IMR-90 (cell line): Measurements from ENCODE around the gene MAPK1.

Source experiments
- CEBPB ChIP-seq: IDR thresholded peaks from 2 replicates; pipeline ENCODE4 v1.6.1; 2012; ENCODE audit warnings: low read depth, low read length, improper control_type of control experiment
- CHD1 ChIP-seq: IDR thresholded peaks from 2 replicates; pipeline ENCODE4 v1.6.1; 2012; ENCODE audit warnings: low read depth, low read length, improper control_type of control experiment
- CTCF ChIP-seq: conservative IDR thresholded peaks from 2 replicates; pipeline ENCODE4 v1.5.1; 2012; ENCODE audit warnings: mild to moderate bottlenecking, low read depth, low read length, improper control_type of control experiment
- FOS ChIP-seq: fragments of 150-350 bp; IDR thresholded peaks from 2 replicates; pipeline ENCODE4 v1.6.1; 2016; ENCODE audit warnings: low read depth, low read length
- MAFK ChIP-seq: IDR thresholded peaks from 2 replicates; pipeline ENCODE4 v1.6.1; 2012; ENCODE audit warnings: low read depth, low read length, improper control_type of control experiment
- MXI1 ChIP-seq: IDR thresholded peaks from 2 replicates; pipeline ENCODE4 v1.6.1; 2012; ENCODE audit warnings: low read depth, mild to moderate bottlenecking, low read length, moderate library complexity, borderline replicate concordance
- NFE2L2 ChIP-seq: fragments of 150-350 bp; IDR thresholded peaks from 2 replicates; pipeline ENCODE4 v1.6.1; 2016; ENCODE audit warnings: low read depth, mild to moderate bottlenecking, low read length
- POLR2A ChIP-seq: IDR thresholded peaks from 2 replicates; pipeline ENCODE4 v1.6.1; 2012; ENCODE audit warnings: mild to moderate bottlenecking, low read depth, low read length
- RAD21 ChIP-seq: IDR thresholded peaks from 2 replicates; pipeline ENCODE4 v1.6.1; 2012; ENCODE audit warnings: low read length, improper control_type of control experiment
- RCOR1 ChIP-seq: IDR thresholded peaks from 2 replicates; pipeline ENCODE4 v1.6.1; 2012; ENCODE audit warnings: mild to moderate bottlenecking, low read length, improper control_type of control experiment; ENCODE audit not compliant: insufficient replicate concordance
- SMC3 ChIP-seq: fragments of 150-350 bp; IDR thresholded peaks from 2 replicates; pipeline ENCODE4 v1.6.1; 2016; ENCODE audit warnings: low read depth, mild to moderate bottlenecking, antibody characterized with exemption, low read length, moderate library complexity

GRCh38 chr22:21856868-21857267 lies 10.6 kb downstream of the MAPK1 start:
- TF ChIP-seq NFE2L2 (no peak), MAFK (no peak), POLR2A (no peak), CTCF (no peak), SMC3 (no peak), FOS (no peak), CEBPB (no peak), MXI1 (no peak), CHD1 (no peak), RCOR1 (no peak), RAD21 (no peak)
